ENCODE data around the gene ZNF784.
"Not testable (repeated sequence)": the region's sequence is repeated elsewhere in the genome, so short reads cannot be mapped to it uniquely, and the experiment has no call there.

The ZNF784 gene

GRCh38 chr19:55588738-55589137 lies 35.6 kb downstream of the ZNF784 start:
- no peak for TF ChIP-seq CTCF (IDR thresholded peaks at IDR 0.05; ENCODE audit: low read depth, low read length)
- in situ Hi-C loops (cut with HindIII; ENCODE audit: low sequenced_read_pairs): no loop called here
- no peak overlapping the region for H3K4me3 ChIP-seq (ENCODE audit: low read depth, low read length)
- no peak for DNase-seq (ENCODE audit: low read depth, low spot score)

- peak; percentile 91 for DNase-seq (ENCODE audit: low read depth, low spot score)
- H3K4me3 ChIP-seq (ENCODE audit: low read depth, low read length): peak overlapping the region; percentile 36
- in situ Hi-C loops (cut with HindIII; ENCODE audit: low sequenced_read_pairs): no loop called here
- no peak for TF ChIP-seq CTCF (IDR thresholded peaks at IDR 0.05; ENCODE audit: low read depth, low read length)
Observed at GRCh38 chr19:55586976-55587668, 37.2 kb downstream of the ZNF784 start.

DNA sequence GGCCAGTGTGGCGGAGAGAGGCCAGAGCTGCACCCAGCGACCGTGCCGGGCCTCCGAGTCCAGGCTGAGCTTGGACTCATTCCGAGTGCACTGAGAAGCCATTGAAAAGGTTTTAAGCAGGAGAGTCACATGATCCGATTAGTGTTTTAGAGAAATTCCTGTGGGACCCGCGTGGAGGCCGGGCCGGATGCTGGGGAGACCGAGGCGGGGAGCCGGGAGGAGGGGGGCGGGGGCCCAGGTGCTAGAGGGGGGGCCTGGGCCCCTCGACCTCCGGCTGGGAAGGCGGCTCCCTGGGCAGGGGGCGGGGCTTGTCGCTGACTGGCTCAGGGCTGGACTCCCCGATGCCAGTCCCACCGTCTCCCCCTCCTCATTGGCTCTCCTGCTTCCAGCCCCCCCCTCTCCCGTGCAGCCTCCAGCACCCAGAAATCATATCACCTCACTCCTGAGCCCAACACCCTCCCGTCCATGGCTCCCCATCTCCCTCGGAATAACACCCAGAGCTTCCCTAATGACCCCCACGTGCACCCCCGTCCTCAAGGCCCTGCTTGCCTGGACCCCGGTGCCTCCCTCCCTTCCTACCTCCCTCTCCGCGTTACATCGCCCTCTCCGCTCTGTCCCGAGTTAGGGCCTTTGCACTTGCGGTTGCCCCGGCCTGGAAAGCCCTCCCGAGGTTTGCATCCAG lies 38.6 kb downstream of the ZNF784 start:
- no peak for TF ChIP-seq CTCF (IDR thresholded peaks at IDR 0.05; ENCODE audit: low read depth, low read length)
- peak overlapping the region; percentile 29 for H3K4me3 ChIP-seq (ENCODE audit: low read depth, low read length)
- in situ Hi-C loops (cut with HindIII; ENCODE audit: low sequenced_read_pairs): no loop called here
- DNase-seq (ENCODE audit: low read depth, low spot score): peak; percentile 84

DNA sequence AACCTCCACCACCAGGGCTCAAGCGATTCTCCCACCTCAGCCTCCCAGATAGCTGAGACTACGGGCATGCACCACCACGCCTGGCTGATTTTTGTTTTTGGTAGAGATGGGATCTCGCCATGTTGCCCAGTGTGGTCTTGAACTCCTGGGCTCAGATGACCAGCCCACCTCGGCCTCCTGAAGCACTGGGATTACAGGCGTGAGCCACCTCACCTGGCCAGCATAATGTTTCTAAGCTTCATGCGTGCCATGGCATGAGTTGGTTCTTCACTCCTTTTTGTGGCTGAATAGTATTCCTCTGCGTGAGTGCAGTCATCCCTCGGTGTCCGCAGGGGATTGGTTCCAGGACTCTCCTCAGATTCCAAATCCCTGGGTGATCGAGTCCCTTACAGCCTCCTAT lies 39.5 kb downstream of the ZNF784 start:
- in situ Hi-C loops (cut with HindIII; ENCODE audit: low sequenced_read_pairs): no loop called here
- no peak for TF ChIP-seq CTCF (IDR thresholded peaks at IDR 0.05; ENCODE audit: low read depth, low read length)
- no peak for DNase-seq (ENCODE audit: low read depth, low spot score)
- H3K4me3 ChIP-seq (ENCODE audit: low read depth, low read length): no peak overlapping the region

GRCh38 chr19:55583897-55584296 lies 40.5 kb downstream of the ZNF784 start:
- H3K4me3 ChIP-seq (ENCODE audit: low read depth, low read length); in situ Hi-C loops (cut with HindIII; ENCODE audit: low sequenced_read_pairs); DNase-seq (ENCODE audit: low read depth, low spot score): not testable (repeated sequence)

GRCh38 chr19:55582284-55582683 lies 42.1 kb downstream of the ZNF784 start:
- in situ Hi-C loops (cut with HindIII; ENCODE audit: low sequenced_read_pairs): not testable (repeated sequence)

DNA sequence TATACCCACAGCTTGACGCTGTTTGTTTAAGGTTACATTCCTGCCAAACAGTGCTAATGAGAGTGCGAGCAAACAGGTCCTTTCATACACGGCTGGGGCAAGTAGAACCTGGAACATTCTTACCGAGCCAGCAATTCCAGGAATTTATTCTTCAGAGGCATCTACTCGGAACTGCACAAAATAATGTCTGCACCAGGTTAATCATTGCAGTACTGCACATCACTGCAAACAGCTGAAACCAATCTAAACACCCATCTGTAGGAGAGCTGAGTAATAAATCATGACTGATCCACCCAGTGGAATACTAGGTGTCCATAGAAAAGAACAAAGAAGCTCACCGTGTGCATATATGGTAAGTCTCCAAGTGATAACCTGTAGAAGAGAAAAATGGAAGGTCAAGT lies 42.5 kb downstream of the ZNF784 start:
- in situ Hi-C loops (cut with HindIII; ENCODE audit: low sequenced_read_pairs): no loop called here
- DNase-seq (ENCODE audit: low read depth, low spot score): no peak
- no peak overlapping the region for H3K4me3 ChIP-seq (ENCODE audit: low read depth, low read length)
- TF ChIP-seq CTCF (IDR thresholded peaks at IDR 0.05; ENCODE audit: low read depth, low read length): no peak

More at GRCh38 chr19:55582284-55582683, 42.1 kb downstream of the ZNF784 start:
- DNase-seq (ENCODE audit: low read depth, low spot score); H3K4me3 ChIP-seq (ENCODE audit: low read depth, low read length): not testable (repeated sequence)
